Left lung (tissue), 10 donors: ENCODE results near the gene LZTS2. TPM values are rescaled to one million over a fixed set of nuclear protein-coding genes. Genes with fewer than 3 reads are reported as not detected.

Experiments used
- ATAC-seq: fragments of 200-7000 bp; cut with Tn5 transposase; one replicate; pipeline ENCODE4 v1.9.1; 2020; ENCODE audit warnings: moderate library complexity
- DNase-seq, 4 donors: peaks; one replicate each; pipeline ENCODE4 v3.0.0-alpha.2; 2013 to 2020
- H3K27ac ChIP-seq, 2 donors: fragments of 200-600 bp; sonication (generic) in 1 of 2; one replicate each; pipeline versions ENCODE4 v1.5.0 to v1.8.0; 2020 to 2021
- H3K27me3 ChIP-seq, 2 donors: fragments of 200-600 bp; sonication (generic) in 1 of 2; one replicate each; pipeline versions ENCODE4 v1.5.0 to v1.8.0; 2020 to 2021
- H3K36me3 ChIP-seq, 2 donors: fragments of 200-600 bp; sonication (generic) in 1 of 2; one replicate each; pipeline versions ENCODE4 v1.5.0 to v1.8.0; 2020 to 2021
- H3K4me1 ChIP-seq, 2 donors: fragments of 200-600 bp; one replicate each; pipeline ENCODE4 v1.8.0; 2021
- H3K4me3 ChIP-seq, 2 donors: fragments of 200-600 bp; sonication (generic) in 1 of 2; one replicate each; pipeline versions ENCODE4 v1.5.0 to v1.8.0; 2020 to 2021; ENCODE audit warnings: mild to moderate bottlenecking in 1 of 2
- H3K9me3 ChIP-seq, 2 donors: fragments of 200-600 bp; sonication (generic) in 1 of 2; one replicate each; pipeline versions ENCODE4 v1.5.0 to v1.8.0; 2020 to 2021
- CTCF ChIP-seq, 2 donors: fragments of 200-600 bp; sonication (generic) in 1 of 2; IDR thresholded peaks; one replicate each; pipeline versions ENCODE4 v1.5.0 to v1.8.0; 2021; ENCODE audit warnings: antibody characterized with exemption in 2 of 2
- intact Hi-C, 2 donors: fragments of 100-400 bp; cut with DNase I; formaldehyde crosslinking; loops; one replicate each; pipeline versions ENCODE4 v1.11.2 to v1.14.2; 2022
- polyA plus RNA-seq, 6 donors: library from polyadenylated mRNA; unstranded; fragments of 120-200 nt; gene quantifications; one replicate each; pipeline ENCODE4 v1.2.1, GENCODE V29; 2013; ENCODE audit not compliant: insufficient read length in 6 of 6
- total RNA-seq, 2 donors: library from RNA; stranded (reverse); fragmentation: NEBNext Ultra II Directional; extraction: Animal tissue kit (Norgen Biotek cat#: 25700); gene quantifications; one replicate each; pipeline ENCODE4 v1.2.1, GENCODE V29; 2021
- donor health status: DM: no; HTN: yes; CAD: no.
- donor health status: DM: no; HTN: no; CAD: no.

The LZTS2 gene
- total and polyA plus RNA-seq, 8 donors: 45.2 to 65.7 (median 58.6) TPM

DNA sequence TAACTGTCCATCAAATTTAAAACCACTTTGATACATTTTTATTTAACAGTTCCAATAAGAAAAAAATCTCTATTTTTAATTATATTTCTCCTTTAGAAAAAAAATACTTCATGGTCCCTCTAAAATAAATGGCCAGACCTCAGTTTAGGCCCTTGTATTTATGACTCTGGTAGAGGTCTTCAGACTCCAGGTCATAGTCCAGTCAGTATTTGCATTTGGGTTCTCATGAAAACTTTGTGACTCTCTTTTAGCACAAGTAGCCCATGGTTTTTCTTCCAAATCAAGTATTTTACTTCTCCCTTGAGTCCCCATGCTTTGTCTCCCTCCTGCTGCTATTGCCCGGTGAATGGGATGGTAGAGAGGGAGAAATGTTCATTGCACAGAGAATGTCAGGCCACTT is 35.8 kb upstream of the LZTS2 start:
- no peak overlapping the region for H3K4me3 ChIP-seq
- peaks cover 0 to 1% of the 10 kb centered on the region in 2 donors for H3K27me3 ChIP-seq
- DNase-seq: no peak
- no peak for TF ChIP-seq CTCF (IDR thresholded peaks at IDR 0.05)
- H3K27ac ChIP-seq: no peak overlapping the region
- H3K9me3 ChIP-seq: no peaks in the 10 kb centered on the region
- peaks cover 3 to 4% of the 10 kb centered on the region in 2 donors for H3K4me1 ChIP-seq
- H3K36me3 ChIP-seq: peaks cover 0 to 66% of the 10 kb centered on the region in 2 donors
- no peak for ATAC-seq
- intact Hi-C loops: no loop called here

GRCh38 chr10:100965820-100966219 is 33.8 kb upstream of the LZTS2 start:
- ATAC-seq: no peak
- TF ChIP-seq CTCF (IDR thresholded peaks at IDR 0.05): no peak
- intact Hi-C loops: no loop called here

DNA sequence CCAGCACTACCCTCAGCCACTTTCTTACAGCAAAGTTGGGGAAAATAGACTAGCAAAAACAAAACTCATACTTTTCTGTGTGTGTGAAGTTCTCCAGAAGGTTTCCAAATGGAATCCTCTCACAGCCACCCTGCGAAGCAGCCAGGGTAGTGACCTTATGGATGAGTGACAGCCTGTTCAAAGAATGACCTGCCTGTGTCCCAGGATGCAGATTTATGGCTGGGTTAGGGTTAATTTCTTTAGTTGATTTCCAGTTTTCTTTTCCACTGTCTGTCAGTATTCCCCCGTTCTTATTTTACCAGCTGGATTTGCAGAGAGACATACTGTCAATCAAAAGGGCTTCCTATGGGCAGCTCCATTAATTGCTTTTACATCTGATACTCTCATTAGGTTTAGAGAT is 32.7 kb upstream of the LZTS2 start:
- H3K27ac ChIP-seq: no peak overlapping the region
- no peak for ATAC-seq
- no peak for DNase-seq
- H3K4me3 ChIP-seq: no peak overlapping the region
- no peaks in the 10 kb centered on the region for H3K9me3 ChIP-seq
- TF ChIP-seq CTCF (IDR thresholded peaks at IDR 0.05): no peak
- intact Hi-C loops: no loop called here
- peaks cover 0 to 15% of the 10 kb centered on the region in 2 donors for H3K27me3 ChIP-seq
- H3K4me1 ChIP-seq: peaks cover 5 to 15% of the 10 kb centered on the region in 2 donors
- H3K36me3 ChIP-seq: peaks cover 0 to 36% of the 10 kb centered on the region in 2 donors

More at GRCh38 chr10:100965820-100966219, 33.8 kb upstream of the LZTS2 start:
- H3K4me1 ChIP-seq: peaks cover 5 to 15% of the 10 kb centered on the region in 2 donors
- H3K27me3 ChIP-seq: peaks cover 0 to 15% of the 10 kb centered on the region in 2 donors
- no peak overlapping the region for H3K4me3 ChIP-seq
- peaks cover 0 to 46% of the 10 kb centered on the region in 2 donors for H3K36me3 ChIP-seq
- H3K27ac ChIP-seq: no peak overlapping the region
- H3K9me3 ChIP-seq: no peaks in the 10 kb centered on the region
- DNase-seq: no peak

DNA sequence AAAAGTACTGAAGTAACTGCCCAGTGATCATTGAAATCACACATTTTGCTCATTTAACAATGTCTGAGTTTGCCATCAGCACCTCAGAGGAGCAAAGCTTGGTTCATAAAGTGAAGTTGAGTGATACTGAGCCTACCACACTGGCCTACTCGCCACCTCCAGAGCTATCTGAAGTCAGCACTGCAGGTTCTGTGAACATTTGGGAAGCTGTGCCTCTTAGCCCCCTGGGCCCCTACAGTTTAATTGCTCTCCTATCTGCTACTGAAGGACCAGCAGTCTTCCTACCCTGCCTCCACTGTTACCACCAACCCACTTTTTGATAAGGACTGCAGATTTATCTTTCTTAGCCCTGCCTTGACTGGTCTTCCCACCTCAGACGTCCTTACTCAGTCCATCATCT is 32.3 kb upstream of the LZTS2 start:
- peaks cover 0 to 31% of the 10 kb centered on the region in 2 donors for H3K36me3 ChIP-seq
- H3K9me3 ChIP-seq: no peaks in the 10 kb centered on the region
- TF ChIP-seq CTCF (IDR thresholded peaks at IDR 0.05): no peak
- intact Hi-C loops: no loop called here
- no peak overlapping the region for H3K4me3 ChIP-seq
- ATAC-seq (no peak), DNase-seq (no peak)
- H3K27me3 ChIP-seq: peaks cover 0 to 15% of the 10 kb centered on the region in 2 donors
- H3K27ac ChIP-seq: no peak overlapping the region
- peaks cover 5 to 15% of the 10 kb centered on the region in 2 donors for H3K4me1 ChIP-seq

- DNase-seq: no peak
- Histone ChIP-seq H3K27ac (no peak overlapping the region), H3K36me3 (peaks cover 0 to 24% of the 10 kb centered on the region in 2 donors), H3K4me3 (no peak overlapping the region), H3K4me1 (peaks cover 5 to 15% of the 10 kb centered on the region in 2 donors), H3K9me3 (no peaks in the 10 kb centered on the region), H3K27me3 (peaks cover 0 to 15% of the 10 kb centered on the region in 2 donors)
- no peak for ATAC-seq
- TF ChIP-seq CTCF (IDR thresholded peaks at IDR 0.05): no peak
- intact Hi-C loops: no loop called here
Measured at GRCh38 chr10:100968062-100968736, 31.4 kb upstream of the LZTS2 start.
